ENCODE results near the gene MDFI.

MDFI gene

DNA sequence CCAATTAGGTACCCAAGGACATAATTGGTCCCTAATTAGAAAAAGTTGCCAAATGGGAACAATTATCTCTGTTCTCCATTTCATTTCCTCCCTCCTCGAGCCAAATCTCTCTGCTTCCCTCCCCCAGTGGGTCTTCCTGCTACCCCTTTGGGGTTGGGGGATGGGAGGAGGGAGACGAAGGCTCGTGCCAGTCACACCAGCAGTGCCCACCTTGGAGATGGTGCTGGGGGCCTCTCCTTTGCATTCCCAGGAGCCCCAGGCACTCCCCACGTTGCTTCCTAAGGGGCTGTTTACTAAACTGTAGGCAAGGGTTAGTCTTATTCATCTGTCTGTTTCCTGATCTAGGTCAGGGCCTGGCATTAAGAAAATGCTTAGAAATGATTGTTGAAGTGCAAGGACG is 33.1 kb downstream of the MDFI start:
- H3K4me3 ChIP-seq (ENCODE audit: low read length) = no peak overlapping the region

DNA sequence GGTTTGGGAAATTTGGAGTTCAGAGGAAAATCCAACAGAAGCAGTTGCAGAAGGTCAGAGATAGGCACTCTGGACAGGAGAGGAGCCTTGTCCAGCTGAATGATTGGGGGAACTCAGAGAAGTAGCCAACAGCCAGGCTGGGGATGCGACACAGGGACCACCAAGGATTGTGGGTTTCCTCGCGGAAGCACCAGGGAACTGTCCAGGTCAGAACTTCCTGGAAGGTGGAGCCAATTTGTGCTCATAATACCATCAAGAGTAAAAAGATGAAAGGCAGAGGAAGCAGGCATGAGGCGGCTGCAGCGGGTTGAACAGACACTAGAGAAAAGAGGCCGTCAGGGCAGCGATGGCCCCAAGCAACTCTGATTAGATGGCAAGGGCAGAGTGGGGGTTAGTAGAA is 33.7 kb downstream of the MDFI start:
- H3K4me3 ChIP-seq (ENCODE audit: low read length) = no peak overlapping the region
- TF ChIP-seq, protein P1, sequence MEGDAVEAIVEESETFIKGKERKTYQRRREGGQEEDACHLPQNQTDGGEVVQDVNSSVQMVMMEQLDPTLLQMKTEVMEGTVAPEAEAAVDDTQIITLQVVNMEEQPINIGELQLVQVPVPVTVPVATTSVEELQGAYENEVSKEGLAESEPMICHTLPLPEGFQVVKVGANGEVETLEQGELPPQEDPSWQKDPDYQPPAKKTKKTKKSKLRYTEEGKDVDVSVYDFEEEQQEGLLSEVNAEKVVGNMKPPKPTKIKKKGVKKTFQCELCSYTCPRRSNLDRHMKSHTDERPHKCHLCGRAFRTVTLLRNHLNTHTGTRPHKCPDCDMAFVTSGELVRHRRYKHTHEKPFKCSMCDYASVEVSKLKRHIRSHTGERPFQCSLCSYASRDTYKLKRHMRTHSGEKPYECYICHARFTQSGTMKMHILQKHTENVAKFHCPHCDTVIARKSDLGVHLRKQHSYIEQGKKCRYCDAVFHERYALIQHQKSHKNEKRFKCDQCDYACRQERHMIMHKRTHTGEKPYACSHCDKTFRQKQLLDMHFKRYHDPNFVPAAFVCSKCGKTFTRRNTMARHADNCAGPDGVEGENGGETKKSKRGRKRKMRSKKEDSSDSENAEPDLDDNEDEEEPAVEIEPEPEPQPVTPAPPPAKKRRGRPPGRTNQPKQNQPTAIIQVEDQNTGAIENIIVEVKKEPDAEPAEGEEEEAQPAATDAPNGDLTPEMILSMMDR (conservative IDR thresholded peaks at IDR 0.05; ENCODE audit: low read depth, low read length) = no peak
- DNase-seq (ENCODE audit: low read depth) = no peak

More for the DNA sequence above, 33.1 kb downstream of the MDFI start:
- TF ChIP-seq, protein P1 (conservative IDR thresholded peaks at IDR 0.05; ENCODE audit: low read depth, low read length) = no peak
- no peak for DNase-seq (ENCODE audit: low read depth)

DNA sequence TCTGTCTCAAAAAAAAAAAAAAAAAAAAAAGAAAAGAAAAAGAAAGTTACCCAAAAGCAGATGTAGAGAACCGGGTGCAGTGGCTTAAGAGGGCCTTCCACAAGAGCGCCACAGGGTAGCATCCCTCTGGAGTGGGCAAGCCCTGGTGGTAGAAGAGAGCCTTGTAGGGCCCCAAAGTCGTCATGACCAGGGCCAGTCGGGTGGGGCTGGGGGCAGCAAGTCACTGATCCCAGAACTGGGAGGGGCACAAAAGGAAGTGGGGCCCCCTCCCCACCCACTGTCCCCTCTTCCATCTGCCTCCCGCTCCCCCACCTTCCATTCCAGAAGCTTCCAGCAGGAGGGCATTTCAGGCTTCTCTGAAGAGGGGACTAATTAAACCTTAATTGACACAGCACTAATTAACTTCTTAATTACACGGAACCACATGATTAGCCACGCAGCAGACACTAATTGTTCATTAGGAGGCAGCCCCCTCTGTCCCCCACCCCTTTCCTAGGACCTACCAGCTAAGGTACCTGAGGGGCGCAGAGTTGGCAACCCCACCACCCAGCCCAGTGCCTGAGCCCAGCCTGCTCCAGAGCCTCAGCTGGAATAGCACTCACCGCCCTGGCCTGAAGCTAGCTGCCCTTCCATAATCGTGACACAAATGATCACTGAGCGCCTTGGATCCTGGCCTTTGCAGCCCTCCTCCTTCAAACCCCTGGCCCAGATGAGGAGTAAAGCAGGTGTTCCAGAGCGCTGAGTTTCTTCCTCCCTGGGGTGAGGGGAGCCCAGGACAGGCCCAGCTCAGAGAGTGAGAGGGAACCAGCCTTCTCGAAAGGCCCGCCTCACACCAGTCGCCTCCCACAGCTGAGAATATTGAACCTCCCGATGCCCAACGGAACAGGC is 34.8 kb downstream of the MDFI start:
- no peak overlapping the region for H3K4me3 ChIP-seq (ENCODE audit: low read length)
- TF ChIP-seq, protein P1 (conservative IDR thresholded peaks at IDR 0.05; ENCODE audit: low read depth, low read length) = no peak
- no peak for DNase-seq (ENCODE audit: low read depth)

DNA sequence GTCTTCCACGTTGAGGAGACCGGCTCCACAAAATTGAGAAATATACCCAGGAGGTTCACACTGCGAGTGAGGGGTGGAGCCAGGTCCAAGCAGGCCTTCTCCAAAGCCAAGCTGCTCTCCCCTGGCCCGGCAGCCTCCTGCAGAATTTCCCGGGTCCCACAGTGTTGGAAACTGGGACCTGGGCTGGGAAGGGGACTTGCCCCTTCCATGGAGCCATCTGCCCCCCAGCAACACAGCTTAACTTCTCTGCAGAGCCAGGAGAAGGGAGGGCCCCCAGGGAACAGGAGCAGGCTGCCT is 35.4 kb downstream of the MDFI start:
- TF ChIP-seq, protein P1 (conservative IDR thresholded peaks at IDR 0.05; ENCODE audit: low read depth, low read length) = no peak
- H3K4me3 ChIP-seq (ENCODE audit: low read length) = no peak overlapping the region
- DNase-seq (ENCODE audit: low read depth) = no peak

DNA sequence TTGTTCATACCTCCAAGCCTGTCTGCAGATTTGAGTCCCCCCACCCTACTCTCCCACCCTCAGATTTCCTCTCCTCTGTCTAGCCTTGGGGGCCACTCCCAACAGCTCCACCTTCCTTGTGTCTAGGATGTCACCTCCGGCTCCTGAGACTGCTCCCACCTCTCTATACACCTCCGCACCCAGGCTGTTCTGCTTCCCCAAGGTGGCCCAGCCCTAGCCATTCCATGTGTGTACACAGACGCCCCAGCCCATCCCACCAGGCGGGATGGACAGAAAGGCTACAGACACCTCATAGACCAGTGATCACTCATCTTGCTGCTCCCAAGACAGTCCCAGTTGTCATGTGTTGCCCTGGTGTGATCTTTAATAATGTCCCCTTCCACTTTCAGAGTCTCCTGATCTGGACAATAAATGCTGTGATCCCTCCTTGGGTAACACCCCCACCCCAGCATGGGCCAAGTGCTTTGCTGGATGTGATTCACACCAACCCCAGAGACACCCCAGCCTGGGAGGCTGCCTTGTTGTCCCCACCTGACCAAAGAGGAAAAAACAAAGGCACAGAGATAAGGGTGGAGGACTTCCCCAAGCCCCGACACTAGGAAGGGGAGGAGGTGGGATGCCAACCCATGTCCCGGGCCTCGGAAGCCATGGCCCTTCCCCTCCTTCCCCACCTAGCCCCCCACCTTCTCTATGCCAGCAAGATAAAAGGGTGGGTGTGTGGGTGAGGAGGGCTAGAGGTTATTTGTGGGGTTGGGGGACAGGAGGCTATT is 36.1 kb downstream of the MDFI start:
- no peak for DNase-seq (ENCODE audit: low read depth)
- TF ChIP-seq, protein P1 (conservative IDR thresholded peaks at IDR 0.05; ENCODE audit: low read depth, low read length) = no peak
- no peak overlapping the region for H3K4me3 ChIP-seq (ENCODE audit: low read length)

DNA sequence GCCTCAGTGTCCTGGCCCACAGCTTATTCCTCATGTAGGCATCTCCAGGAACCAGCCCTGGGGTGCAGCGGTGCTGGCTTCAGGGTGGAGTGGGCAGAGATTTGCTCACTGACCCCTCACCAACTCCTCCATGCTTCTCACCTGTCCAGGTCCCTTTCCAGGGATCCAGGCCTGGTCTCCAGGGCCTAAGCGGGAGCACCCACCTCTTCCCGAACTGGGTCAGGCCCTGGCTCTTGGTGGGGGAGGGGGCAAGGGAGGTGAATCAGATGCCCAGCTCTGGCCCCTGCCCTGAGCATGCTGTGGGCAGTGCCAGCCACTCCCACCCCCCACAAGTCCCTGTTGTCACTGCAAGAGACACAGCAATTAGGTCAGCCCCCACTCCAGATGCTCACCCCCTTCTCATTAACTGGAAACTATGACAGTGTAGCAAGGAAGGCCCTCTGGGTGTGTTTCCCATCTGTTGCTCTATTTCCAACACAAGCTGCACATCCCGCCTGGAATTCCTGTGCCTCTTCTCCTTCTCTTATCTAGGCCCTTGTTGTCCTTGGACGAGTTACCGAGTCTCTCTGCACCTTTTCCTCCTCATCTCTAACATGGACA is 37.0 kb downstream of the MDFI start:
- TF ChIP-seq, protein P1 (conservative IDR thresholded peaks at IDR 0.05; ENCODE audit: low read depth, low read length) = no peak
- DNase-seq (ENCODE audit: low read depth) = no peak
- no peak overlapping the region for H3K4me3 ChIP-seq (ENCODE audit: low read length)
